ENCODE data around the gene ZFHX3. TPM values are rescaled to one million over a fixed set of nuclear protein-coding genes. Genes with fewer than 3 reads are reported as not detected.

Gene ZFHX3
- total RNA-seq, 4 donors from 2014 or later, result 19.7 to 70.4 (median 34.6) TPM

- TF ChIP-seq, protein P1, sequence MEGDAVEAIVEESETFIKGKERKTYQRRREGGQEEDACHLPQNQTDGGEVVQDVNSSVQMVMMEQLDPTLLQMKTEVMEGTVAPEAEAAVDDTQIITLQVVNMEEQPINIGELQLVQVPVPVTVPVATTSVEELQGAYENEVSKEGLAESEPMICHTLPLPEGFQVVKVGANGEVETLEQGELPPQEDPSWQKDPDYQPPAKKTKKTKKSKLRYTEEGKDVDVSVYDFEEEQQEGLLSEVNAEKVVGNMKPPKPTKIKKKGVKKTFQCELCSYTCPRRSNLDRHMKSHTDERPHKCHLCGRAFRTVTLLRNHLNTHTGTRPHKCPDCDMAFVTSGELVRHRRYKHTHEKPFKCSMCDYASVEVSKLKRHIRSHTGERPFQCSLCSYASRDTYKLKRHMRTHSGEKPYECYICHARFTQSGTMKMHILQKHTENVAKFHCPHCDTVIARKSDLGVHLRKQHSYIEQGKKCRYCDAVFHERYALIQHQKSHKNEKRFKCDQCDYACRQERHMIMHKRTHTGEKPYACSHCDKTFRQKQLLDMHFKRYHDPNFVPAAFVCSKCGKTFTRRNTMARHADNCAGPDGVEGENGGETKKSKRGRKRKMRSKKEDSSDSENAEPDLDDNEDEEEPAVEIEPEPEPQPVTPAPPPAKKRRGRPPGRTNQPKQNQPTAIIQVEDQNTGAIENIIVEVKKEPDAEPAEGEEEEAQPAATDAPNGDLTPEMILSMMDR (IDR thresholded peaks at IDR 0.05; ENCODE audit: low read depth), result no peak
These were observed 137.1 kb downstream of the ZFHX3 start for GRCh38 chr16:72910875-72911274.

- TF ChIP-seq, protein P1 (IDR thresholded peaks at IDR 0.05; ENCODE audit: low read depth), result no peak
These were observed 137.5 kb downstream of the ZFHX3 start for GRCh38 chr16:72910381-72910780.

DNA sequence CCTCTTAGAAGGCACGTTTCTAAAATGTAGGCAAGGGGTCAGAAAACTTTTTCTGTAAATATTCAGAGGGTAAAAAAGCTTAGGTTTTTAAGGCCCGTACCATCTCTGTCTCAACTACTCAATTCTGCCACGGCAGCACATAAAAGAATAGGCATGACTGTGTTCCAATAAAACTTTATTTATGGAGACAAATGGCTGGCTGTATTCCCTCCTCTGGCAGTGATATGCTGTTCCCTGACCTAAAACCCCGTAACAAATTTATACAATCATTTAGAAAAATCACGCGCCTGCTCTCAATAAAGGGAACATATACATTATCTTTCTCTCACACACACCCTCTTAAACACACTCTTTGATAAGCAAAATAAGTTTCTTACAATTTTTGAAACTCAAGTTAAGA lies 138.7 kb downstream of the ZFHX3 start:
- TF ChIP-seq, protein P1 (IDR thresholded peaks at IDR 0.05; ENCODE audit: low read depth), result no peak

- TF ChIP-seq, protein P1 (IDR thresholded peaks at IDR 0.05; ENCODE audit: low read depth), result no peak
These were observed 139.4 kb downstream of the ZFHX3 start for GRCh38 chr16:72908362-72909167.

GRCh38 chr16:72905581-72905980 lies 142.3 kb downstream of the ZFHX3 start:
- TF ChIP-seq, protein P1 (IDR thresholded peaks at IDR 0.05; ENCODE audit: low read depth), result no peak

DNA sequence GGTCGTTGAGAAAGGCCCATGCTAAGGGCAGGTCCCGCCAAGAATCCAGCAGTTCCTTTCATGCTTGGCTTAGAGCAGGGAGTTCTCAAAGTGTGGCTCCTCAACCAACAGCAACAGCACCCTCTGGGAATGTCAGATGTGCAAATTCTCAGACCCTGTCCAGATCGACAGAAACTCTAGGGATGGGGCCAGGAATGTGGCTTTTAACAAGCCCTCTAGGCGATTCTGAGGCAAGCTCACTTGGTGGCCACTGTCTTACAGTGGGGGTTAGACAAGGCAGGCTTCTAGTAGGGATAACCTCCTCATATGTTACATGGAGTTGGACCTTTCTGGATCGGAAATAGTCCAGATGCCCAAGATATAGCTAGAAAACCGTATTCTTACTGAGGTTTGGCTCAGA lies 144.8 kb downstream of the ZFHX3 start:
- TF ChIP-seq, protein P1 (IDR thresholded peaks at IDR 0.05; ENCODE audit: low read depth), result no peak

DNA sequence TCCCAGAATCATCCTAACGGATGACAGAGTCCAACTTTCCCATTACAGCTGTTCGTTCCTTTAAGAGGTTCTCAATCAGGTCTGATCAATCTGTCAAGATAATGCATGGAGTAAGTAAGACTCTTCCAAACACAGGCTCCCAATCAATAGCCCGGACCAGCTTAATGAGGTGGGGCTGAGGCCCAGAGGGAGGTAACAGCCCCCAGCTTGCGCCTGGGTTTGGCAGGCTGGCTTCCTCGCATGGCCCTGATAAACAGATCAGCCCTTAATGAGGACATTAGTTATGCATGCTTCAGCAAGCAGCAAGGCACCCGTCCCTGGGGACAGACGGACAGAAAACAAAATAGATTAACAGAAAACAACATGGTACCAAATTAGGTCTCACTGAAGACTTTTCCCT lies 145.7 kb downstream of the ZFHX3 start:
- TF ChIP-seq, protein P1 (IDR thresholded peaks at IDR 0.05; ENCODE audit: low read depth), result no peak
